NB4 (cell line): ENCODE data around the gene TMTC2.

ENCODE experiments used
- DNase-seq: peaks from one replicate; pipeline ENCODE4 v3.0.0; 2010; ENCODE audit warnings: low read depth
- H3K4me3 ChIP-seq: one replicate; pipeline ENCODE4 v1.5.1; 2011; ENCODE audit warnings: mild to moderate bottlenecking, low read depth, low read length, moderate library complexity
- CTCF ChIP-seq: IDR thresholded peaks from one replicate; pipeline ENCODE4 v1.5.1; 2012; ENCODE audit warnings: low read depth, low read length
- MAX ChIP-seq: IDR thresholded peaks from 2 replicates; pipeline ENCODE4 v1.6.1; 2011; ENCODE audit warnings: low read depth, low read length
- MYC ChIP-seq: IDR thresholded peaks from 2 replicates; pipeline ENCODE4 v1.6.1; 2011; ENCODE audit warnings: low read depth, low read length
- POLR2A ChIP-seq: IDR thresholded peaks from 2 replicates; pipeline ENCODE4 v1.6.1; 2011; ENCODE audit warnings: mild to moderate bottlenecking; ENCODE audit not compliant: insufficient read length; ENCODE audit errors: extremely low read depth

Gene TMTC2

DNA sequence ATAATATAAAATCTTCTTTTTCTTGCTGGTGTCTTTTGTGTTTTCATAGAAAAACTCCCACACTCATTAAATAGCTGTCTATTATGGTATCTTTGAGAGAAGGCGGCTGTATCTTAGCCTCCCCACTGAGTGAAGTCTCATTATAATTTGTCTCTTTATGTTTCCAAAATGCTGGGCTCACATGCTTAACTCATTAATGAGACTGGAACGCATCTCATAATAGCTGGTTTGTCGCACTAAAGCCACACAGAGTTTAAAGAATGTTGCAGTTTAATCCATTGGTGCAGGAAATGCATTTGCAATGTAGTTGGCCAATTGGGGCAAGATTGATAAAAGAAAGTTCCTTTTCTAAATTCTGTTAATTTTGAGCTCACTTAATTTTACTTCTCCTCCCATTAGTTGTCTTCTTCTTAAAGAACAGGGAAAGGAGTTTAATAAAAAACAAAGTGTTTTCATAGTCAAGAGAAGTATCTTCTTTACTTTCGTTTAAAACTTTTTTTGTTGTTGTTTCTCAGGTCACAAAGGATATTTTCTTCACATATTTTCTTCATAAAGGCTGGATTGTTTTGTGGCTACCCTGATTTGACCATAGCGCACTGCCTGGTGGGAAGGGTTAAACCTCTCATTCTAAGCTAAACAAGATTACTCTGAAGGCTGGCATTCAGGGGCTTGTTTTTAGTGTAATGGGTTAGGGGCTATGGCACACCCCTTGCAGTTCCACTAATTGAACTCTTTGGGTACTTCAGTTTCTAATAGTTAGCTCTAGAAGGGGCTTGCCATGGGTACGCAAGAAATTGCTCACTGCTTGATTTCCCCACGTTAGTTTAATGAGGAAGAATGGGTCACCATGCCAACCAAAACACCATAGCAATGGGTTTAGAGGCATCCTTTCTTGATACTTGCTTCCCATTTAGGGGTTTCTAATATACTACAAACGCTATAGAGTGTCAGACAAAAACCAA is 197.0 kb downstream of the TMTC2 start:
- DNase-seq = peak; percentile 26
- H3K4me3 ChIP-seq = no peak overlapping the region
- no peak for TF ChIP-seq MYC
- TF ChIP-seq CTCF = no peak
- no peak for TF ChIP-seq MAX
- TF ChIP-seq POLR2A = no peak

- TF ChIP-seq MAX (no peak), POLR2A (no peak), CTCF (no peak), MYC (no peak)
- no peak overlapping the region for H3K4me3 ChIP-seq
- DNase-seq = no peak
Observed at GRCh38 chr12:82886671-82887340, 200.1 kb downstream of the TMTC2 start.

DNA sequence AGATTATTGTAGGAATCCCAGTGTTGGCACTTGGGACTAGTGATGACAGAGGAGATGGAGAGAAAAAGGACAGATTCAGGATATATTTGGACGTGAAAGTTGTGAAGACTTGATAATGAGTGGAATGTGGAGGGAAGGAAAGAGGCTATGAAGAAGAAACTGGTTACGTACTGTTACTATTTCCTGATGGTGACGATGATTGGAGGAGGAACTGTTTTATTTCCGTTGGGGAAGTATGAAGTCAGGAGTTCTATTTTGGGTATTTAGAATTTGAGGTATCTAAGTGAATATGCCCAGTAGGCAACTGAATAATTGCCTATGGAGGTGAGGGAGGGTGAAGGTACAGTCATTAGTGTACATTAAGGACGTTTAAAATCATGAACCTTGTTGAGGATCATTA is 207.2 kb downstream of the TMTC2 start:
- H3K4me3 ChIP-seq = no peak overlapping the region
- no peak for DNase-seq
- TF ChIP-seq MYC (no peak), POLR2A (no peak), CTCF (no peak), MAX (no peak)

DNA sequence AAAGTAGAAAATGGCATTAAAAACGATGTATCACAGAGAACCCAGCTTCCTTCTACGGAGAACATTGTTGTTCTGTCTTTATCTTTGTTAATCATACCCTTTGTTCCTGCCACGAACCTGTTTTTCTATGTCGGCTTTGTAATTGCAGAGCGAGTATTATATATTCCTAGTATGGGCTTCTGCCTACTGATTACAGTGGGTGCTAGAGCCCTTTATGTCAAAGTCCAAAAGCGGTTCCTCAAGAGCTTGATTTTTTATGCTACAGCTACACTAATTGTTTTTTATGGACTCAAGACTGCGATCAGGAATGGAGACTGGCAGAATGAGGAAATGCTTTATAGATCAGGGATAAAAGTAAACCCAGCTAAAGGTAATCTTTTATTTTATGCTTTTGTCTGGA is 209.6 kb downstream of the TMTC2 start:
- no peak for DNase-seq
- TF ChIP-seq POLR2A (no peak), CTCF (no peak), MAX (no peak), MYC (no peak)
- no peak overlapping the region for H3K4me3 ChIP-seq

DNA sequence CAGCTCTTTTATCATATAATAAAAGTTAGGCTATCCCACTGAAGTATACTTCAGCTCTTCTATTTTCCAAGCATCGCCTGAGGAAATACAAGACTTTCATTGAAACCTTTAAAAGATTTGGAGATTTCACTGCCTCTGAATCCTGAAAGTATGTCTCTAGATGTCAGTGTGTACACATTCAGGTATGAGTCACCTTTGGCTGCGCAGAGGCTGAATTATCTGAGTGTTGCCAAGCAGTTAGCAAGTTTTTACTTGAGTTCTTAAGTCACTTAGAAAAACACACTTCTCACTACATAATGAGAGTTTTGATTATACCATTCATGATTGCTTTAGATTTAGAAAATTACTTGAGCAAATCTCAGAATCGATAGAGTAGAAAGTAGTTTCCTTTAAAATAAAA is 210.3 kb downstream of the TMTC2 start:
- no peak overlapping the region for H3K4me3 ChIP-seq
- DNase-seq = peak; percentile 19
- TF ChIP-seq POLR2A = no peak
- TF ChIP-seq MAX = no peak

- no peak overlapping the region for H3K4me3 ChIP-seq
- TF ChIP-seq MYC (no peak), POLR2A (no peak), MAX (no peak), CTCF (no peak)
- no peak for DNase-seq
Observed at GRCh38 chr12:82898441-82898840, 211.7 kb downstream of the TMTC2 start.
